HG03066 (cell line): ENCODE results near the gene AACS.
"Not testable (repeated sequence)": the region's sequence is repeated elsewhere in the genome, so short reads cannot be mapped to it uniquely, and the experiment has no call there.

Source experiments
- ATAC-seq: cut with Tn5 transposase; IDR thresholded peaks from one replicate; pipeline ENCODE4 v1.9.1; 2021; ENCODE audit warnings: low read depth; ENCODE audit not compliant: unreplicated experiment

Gene AACS

DNA sequence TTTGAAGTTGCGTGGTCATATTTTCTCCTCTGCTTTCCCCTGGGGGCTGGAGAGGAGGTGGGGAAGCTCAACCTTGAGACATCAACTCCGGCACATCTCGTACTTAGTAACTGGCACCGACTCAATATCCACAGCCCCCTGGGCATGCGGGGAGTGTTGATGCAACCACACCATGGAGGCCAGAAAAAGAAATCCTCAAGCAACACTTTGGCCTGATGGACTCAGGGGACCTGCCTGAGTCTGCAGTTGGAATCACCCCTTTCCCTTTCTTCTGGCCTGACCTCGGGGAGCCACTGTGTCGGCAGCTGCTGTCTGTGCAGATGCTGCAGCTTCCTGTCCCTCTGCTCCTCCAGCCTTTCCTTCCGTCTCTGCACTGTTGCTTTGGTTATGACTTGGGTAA, 11.4 kb upstream of the AACS start:
- ATAC-seq: no peak

DNA sequence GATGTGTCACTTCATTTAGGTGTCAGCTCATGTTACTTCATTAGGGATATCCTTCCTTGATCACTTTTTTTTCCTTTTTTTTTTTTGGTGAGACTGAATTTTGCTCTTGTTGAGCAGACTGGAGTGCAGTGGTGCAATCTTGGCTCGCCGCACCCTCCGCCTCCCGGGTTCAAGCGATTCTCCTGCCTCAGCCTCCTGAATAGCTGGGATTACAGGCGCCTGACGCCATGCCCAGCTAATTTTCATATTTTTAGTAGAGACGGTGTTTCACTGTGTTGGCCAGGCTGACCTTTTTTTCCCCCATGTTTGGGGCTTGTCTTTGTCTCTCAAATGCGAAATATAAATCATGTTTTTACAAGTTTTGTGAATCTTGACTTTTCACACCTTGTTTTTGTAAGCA, 9.6 kb upstream of the AACS start:
- no peak for ATAC-seq

DNA sequence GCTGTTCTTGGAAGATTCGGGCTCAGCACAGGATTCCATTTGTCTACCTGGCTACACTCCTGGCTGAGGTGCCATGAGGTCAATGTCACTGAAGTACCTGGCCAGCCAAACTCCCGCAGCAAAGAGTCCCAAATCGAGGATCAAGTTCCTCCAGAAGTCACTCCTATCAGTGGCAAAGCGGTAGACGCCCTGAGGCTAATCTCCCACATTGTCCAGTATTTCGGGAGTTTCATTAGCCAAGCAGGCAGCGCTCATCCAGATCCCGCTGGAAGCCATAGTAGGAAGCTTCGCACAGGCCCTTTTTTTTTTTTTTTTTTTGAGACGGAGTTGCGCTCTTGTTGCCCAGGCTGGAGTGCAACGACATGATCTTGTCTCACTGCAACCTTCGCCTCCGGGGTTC, 8.9 kb upstream of the AACS start:
- ATAC-seq: no peak

DNA sequence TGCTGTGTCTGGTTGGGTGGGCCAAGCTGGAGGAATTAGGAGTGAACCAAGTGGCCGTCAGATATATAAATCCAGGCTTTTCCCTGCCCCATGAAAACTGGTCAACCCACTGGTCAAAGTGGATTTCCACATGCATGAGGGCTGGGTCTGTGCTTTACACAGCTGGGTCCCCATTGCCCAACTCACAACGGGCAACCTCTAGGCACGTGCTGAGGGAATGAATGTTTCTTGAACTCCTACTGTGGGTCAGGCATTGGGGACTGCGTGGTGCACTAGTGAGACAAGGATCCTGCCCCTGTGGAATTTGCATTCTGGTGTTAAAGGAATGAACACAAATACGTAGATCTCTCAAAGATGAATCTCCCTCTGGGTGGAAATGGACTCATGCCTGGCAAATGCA, 7.5 kb upstream of the AACS start:
- no peak for ATAC-seq

GRCh38 chr12:125061229-125061628, 4.0 kb upstream of the AACS start:
- ATAC-seq: no peak

DNA sequence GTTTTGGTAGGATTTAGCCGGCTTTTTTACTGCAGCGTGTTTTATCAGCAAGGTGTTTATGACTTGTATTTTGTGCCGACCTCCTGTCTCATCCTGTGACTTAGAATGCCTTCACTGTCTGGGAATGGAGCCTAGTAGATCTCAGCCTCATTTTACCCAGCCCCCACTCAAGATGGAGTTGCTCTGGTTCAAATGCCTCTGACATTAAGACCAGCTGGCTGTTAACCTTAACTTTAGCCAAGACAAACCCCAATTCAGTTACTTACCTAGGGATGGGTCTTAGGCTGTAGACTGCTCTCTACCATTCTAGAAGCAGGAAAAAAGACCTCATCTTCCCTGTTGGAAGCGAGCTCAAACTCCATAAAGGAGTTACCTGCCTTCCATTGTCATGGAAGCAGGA, 1.7 kb upstream of the AACS start:
- ATAC-seq: not testable (repeated sequence)

GRCh38 chr12:125064492-125064891, 743 bp upstream of the AACS start:
- no peak for ATAC-seq

GRCh38 chr12:125065919-125066570, 810 bp downstream of the AACS start:
- no peak for ATAC-seq

- ATAC-seq: no peak
These were observed 3.2 kb downstream of the AACS start for GRCh38 chr12:125068391-125068790.

DNA sequence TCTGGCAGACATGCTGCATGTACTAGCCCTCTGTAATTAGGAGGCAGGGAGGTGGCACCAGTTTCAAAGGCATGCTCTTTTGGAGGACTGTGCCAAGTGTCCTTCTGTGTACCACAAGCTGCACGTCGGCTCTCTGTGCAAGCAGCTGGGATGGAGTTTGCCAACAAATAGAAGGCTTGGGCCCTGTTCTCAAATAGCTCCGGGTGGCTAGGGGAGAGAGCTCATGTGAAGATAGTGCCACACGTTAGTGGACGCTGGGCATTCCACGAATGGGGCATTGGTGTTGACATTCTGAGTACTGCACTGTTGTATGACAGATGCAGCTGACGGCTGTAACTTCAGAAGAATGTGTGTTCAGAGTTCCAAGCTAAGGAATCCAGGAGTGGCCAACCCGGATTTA, 4.4 kb downstream of the AACS start:
- no peak for ATAC-seq

DNA sequence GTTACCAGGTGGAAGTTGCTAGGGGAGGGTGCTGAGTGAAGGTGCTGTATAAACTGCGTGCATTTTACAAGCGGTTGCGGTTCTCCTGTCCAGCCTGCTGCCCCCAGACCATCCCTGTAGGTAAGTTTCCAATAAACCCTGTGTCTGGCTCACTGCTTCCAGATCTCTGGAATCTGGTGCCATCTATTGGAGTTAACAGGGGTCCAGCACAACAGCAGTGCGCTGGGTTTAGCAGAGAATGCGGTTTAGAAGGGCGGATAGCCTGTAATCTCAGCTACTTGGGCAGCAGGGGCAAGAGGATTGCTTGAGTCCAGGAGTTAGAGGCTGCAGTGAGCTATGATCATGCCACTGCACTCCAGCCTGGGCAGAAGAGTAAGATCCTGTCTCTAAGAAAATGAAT, 4.9 kb downstream of the AACS start:
- ATAC-seq: no peak

DNA sequence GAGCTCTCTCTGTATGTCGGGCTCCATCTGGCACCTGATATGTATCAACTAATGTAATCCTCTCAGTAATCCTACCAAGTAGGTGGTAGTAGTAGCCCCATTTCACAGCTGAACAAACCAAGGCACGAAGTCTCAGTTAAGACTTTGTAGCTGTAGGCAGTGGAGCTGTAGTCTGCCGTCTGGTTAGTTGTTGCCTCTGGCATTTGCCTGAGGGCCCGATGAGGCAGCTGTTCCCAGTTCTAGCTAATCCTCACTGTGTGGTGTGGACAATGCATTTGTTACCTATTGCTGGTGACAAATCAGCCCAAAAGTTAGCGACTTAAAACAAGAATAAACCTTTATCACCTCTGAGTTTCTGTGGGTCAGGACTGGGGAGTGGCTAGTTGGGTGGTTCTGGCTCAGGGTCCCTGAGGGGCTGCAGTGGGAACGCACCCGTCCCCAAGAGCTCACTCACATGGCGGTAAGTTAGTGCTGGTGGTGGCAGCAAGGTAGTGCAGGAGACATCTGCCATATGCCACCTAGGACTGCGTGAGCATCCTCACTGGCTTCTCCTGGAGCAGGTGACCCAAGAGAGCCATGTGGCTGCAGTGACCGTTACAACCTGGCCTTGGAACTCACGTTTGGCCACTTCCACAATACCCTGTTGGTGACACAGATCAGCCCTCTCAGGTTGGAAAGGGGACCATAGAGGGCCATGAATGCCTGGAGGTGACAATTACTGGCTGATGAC, 5.6 kb downstream of the AACS start:
- no peak for ATAC-seq

DNA sequence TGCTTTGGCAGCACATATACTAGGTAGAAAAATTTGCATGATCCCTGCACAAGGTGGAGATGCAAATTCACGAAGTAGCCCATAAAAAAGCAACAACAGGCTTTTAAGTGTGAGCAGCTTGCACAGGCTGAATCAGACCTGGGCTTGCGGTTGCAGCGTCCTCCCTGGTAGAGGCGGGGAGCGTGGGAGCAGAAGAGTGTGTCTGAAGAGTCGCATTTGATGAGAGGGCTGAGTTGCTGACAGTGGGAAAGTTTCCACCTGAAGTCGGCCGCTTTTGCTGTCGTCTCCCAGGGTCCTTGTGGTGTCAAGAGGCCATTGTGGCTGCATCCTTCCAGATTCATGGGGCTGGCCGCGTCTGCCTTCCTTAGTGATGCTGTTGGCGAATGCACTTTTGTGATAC, 6.2 kb downstream of the AACS start:
- no peak for ATAC-seq

GRCh38 chr12:125072496-125072895, 7.3 kb downstream of the AACS start:
- ATAC-seq: no peak

DNA sequence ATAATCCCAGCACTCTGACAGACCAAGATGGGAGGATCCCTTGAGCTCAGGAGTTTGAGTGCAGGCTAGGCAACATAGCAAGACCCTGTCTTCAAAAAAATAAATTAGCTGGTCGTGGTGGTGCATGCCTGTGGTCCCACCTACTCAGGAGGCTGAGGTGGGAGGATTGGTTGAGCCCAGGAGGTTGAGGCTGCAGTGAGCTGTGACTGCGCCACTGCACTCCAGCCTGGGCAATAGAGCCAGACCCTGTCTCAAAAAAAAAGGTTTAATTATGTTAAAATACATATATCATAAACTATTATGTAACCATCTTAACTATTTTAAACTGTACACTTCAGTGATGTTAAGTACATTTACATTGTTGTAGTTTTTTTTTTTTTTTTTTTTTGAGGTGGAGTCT, 9.1 kb downstream of the AACS start:
- not testable (repeated sequence) for ATAC-seq

GRCh38 chr12:125076103-125076502, 10.9 kb downstream of the AACS start:
- ATAC-seq: no peak

DNA sequence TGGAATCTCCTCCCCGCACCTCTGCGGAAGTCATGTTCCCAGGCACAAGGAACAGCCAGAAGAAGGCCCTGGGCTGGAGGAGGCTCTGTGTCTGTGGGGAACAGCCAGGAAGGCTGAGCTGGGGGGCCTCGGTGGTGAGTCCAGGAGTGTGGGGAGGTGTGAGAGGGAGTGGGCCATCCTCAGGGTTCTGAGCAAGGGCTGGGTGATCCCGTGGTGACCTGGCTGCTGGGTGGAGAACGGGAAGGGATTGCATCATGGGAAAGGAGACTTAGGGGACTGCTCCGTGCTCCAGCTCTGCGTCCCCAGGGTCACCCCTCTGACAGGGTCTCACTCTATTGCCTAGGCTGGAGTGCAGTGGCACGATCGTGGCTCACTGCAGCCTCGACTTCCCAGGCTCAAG, 13.8 kb downstream of the AACS start:
- ATAC-seq: no peak

- ATAC-seq: no peak
These were observed 14.7 kb downstream of the AACS start for GRCh38 chr12:125079648-125080645.

GRCh38 chr12:125081427-125081826, 16.2 kb downstream of the AACS start:
- ATAC-seq: no peak

DNA sequence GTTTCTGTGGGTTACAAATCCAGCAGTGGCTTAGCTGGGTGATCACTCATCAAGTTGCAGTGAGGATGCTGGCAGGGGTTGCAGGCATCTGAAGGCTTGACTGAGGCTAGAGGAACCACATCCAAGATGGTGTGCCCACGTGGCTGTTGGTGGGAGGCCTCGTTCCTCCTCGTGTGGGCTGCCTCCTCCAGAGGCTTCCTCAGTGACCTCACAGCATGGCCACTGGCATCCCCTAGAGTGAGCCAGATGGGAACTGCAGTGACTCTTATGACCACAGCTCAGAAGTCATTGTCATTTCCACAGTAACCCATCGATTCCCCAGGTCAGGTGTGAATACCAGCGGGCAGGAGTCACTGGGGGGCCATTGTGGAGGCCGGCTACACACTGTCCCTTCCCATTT, 17.8 kb downstream of the AACS start:
- ATAC-seq: no peak

DNA sequence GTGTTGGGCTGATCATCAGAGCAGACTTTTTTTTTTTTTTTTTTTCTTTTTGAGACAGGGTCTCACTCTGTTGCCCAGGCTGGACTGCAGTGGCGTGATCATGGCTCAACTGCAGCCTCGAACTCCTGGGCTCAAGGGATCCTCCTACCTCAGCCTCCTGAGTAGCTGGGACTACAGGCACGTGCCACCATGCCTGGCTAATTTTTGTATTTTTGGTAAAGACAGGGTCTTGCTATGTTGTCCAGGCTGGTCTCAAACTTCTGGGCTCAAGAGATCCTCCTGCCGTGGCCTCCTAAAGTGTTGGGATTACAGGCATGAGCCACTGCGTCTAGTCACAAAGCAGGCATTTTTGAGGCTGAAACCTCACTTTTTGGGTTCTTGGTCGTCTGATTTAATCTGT, 23.0 kb downstream of the AACS start:
- not testable (repeated sequence) for ATAC-seq
